GM18519 (cell line): ENCODE data around the gene CENPP.

Experiments used
- ATAC-seq: cut with Tn5 transposase; IDR thresholded peaks from one replicate; pipeline ENCODE4 v1.9.1; 2021; ENCODE audit warnings: mild to moderate bottlenecking, moderate library complexity; ENCODE audit not compliant: unreplicated experiment, low FRiP score

The CENPP gene

GRCh38 chr9:92325269-92325990, at the start of gene CENPP, which contains the start of gene NOL8:
TSS of gene CENPP (plus strand) at chr9:92325953.
TSS of gene NOL8 (minus strand) at chr9:92325350. CDS start at chr9:92324161, 1,189 bp downstream.
- ATAC-seq, result peak; percentile 68

DNA sequence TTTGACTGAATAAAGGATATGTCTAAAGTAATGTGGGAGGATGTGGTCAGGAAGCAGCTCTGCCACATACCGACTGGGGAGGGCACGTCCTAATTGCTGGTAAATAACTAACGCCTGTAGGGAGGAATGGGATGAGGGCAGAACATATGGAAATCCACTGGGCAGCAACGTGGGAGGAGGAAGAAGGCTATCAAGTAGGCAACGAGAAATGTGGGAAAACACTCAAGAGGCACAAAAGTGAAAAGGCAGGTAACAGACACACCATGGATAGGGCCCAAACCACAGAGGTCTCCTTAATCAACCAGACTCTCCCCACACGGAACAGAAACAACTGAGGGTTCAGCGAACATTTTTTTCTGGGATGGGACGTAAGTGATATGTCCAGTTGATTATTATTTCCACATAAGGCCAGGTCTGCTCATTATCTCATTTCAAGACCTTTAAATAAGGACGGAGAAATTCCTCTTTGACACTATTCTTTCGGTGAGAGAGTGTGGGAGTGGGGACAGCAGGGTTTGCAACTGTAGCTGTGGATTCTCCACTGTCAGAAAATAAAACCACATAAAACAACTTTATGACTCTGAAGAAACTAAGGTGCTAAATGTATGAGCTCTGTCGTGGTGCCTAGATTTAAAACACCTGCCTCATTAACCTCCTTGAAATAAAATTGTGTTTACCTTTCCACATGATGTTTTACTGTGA, 49.3 kb upstream of the CENPP start:
- ATAC-seq, result no peak

GRCh38 chr9:92278110-92278509, 47.6 kb upstream of the CENPP start:
- no peak for ATAC-seq

- no peak for ATAC-seq
Measured at GRCh38 chr9:92279302-92279701, 46.5 kb upstream of the CENPP start.

- no peak for ATAC-seq
Measured at GRCh38 chr9:92289708-92290390, 35.9 kb upstream of the CENPP start.

DNA sequence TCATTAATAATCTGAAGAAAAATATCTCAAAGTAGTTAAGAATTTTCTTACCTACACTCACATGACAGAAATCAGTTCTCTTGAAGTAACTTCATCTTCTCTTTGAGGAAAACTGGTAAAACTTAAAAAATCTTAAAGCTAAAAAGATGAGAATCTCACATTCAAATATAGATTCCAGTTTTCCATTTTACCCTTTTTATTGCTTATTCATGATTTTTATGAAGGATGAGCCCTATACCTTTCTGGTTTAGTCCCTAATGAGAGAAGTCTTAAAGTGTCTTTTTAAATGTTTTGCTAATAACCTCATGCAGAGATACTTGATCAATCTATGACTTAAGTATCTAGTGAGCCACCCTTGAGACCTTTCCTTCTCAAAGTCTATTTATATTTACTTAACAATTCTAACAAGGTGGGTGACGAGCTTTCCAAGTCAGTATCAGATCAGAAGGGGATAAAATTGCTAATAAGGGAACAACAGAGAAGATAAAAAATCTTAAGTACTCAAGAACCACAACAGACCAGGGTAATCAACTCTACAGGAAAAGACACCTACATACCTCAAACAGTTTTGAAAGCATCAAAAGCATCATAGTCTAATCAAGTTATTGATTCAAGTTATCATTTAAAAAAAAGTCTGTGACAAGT, 34.8 kb upstream of the CENPP start:
- no peak for ATAC-seq

GRCh38 chr9:92291577-92291976, 34.2 kb upstream of the CENPP start:
- ATAC-seq, result no peak

- no peak for ATAC-seq
Measured at GRCh38 chr9:92292338-92293074, 33.2 kb upstream of the CENPP start.

DNA sequence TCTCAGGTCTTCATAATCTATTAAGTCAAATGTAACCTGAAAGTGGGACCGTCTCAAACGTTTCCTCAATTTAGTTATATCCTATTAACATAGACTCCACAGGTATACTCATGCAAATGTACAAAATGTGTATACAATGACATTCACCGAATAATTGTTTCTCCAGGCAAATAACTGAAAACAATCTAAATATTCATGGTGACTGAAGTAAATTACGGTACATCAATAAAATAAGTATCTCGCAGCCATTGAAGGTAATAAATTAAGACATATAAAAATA, 32.7 kb upstream of the CENPP start:
- ATAC-seq, result no peak

DNA sequence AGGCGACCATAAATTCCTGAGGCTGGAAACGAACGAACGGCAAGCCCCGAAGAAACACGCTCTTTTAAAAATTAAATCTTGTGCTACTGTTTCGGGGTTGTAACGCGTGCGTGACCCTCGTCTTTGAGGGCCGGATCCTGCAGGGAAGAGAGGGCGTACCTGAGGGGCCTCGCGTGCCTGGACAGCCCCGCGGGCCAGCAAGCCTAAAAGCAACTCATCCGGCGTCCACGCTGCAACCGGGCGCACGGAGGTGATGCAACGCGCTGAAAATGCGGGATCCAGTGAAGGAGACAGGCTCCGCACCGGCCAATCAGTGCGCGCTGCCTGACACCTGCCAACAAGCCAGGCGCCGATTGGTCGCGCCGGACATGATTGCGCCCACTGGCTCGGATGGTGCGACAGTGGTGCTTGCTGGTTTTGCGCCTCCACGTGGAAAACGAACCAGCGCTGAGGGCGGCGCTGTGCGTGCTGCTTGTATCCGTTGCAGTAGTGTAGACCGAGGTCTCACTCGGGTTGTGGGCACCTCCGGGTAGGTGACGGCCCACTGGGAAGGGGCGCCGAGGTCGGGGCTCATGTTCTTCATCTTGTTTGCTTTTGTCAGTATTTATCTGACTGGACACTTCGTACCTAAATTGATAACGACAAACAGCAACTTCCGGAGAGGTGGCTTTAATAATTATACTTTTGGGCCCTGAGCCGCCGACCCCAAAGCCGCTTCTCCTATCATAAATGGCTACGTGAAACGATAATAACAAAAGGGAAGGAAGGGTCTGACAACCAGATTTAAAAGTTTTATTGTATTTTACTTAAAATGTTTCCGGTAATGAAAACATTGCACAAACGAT, 32.1 kb upstream of the CENPP start, which contains the start of gene IARS1:
Gene IARS1, minus strand, starts transcription at position 246 of the 845 bp plus-strand sequence. CDS start 4,278 bp downstream, outside the sequence.
- ATAC-seq, result peak; percentile 89

- ATAC-seq, result no peak
Measured at GRCh38 chr9:92294297-92294676, 31.5 kb upstream of the CENPP start.

GRCh38 chr9:92295240-92295790, 30.4 kb upstream of the CENPP start:
- ATAC-seq, result no peak

DNA sequence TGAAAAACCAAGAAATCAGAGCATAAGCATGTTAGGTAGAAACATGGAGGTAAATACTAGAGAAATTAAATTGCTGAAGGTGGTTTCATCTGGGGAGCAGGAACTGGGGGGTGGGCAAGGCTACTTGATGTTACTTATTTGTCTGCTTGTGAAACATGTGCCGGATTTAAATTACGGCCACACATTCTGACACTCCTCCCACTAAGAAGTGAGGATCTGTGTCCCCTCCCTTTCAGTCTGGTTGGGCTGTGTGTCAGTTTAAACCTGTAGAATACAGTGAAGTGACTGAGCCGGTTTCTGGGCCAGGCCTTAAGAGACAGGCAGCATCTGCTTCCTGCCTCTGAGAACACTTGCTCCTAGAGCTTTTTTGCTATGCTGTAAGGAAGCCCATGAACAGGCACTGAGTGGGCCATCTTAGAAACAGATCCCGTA, 29.9 kb upstream of the CENPP start:
- no peak for ATAC-seq

DNA sequence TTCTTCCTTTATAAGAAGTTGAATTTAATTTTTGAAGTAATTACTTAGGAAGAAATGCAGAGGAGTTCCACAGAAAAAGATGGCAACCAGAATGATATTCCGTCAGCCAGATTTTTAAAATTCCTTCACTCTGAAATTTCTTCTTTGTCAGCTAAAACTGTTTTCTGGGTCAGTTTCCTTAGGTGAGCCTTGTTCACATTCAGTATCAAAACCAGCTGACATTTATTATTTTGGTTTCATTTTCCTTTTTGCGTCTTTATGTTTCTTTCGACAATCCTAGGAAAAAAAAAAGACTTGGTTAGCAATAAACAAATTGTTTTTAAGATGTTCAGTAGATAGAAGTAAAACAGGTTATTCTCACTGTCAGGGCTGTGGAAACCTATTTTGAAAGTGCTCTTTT, 28.1 kb upstream of the CENPP start:
- ATAC-seq, result no peak

- ATAC-seq, result no peak
Measured at GRCh38 chr9:92298036-92298435, 27.7 kb upstream of the CENPP start.

DNA sequence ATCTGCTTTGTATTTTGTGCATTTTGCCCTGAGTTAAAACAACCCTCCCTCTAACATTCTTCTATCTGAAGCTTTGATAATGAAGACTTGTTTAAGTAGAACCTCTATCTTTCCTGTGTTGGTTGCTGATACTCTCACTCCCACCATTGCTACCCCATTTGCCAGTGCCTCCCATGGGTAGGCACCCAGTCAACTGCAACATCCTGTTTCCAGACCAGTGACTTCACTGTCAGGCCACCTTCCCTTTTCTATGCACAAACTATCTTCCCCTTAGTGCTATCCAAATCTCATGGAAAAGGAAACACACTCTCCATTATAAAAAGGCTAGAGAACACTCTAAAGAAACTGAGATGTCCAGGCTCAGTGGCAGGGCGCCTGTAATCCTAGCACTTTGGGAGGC, 26.6 kb upstream of the CENPP start:
- ATAC-seq, result no peak

- no peak for ATAC-seq
Measured at GRCh38 chr9:92300936-92301335, 24.8 kb upstream of the CENPP start.

DNA sequence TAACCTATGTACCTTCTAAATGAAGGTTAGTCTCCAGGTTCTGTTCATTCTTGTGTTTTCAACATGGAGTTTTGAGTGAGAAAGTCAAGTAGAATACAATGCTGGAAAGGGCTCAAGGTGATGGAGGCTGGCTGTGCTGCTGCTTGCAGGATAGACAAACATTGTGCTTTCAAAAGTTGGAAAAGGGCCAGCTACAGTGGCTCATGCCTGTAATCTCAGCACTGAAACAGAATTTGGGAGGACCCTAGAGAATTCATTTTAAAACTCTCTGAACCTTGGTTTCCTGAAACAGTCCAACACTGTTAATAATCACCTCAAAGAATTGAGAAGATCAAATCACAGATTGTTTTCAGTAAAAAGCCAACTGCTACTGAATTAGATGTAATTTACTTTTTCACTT, 16.9 kb upstream of the CENPP start:
- ATAC-seq, result no peak

DNA sequence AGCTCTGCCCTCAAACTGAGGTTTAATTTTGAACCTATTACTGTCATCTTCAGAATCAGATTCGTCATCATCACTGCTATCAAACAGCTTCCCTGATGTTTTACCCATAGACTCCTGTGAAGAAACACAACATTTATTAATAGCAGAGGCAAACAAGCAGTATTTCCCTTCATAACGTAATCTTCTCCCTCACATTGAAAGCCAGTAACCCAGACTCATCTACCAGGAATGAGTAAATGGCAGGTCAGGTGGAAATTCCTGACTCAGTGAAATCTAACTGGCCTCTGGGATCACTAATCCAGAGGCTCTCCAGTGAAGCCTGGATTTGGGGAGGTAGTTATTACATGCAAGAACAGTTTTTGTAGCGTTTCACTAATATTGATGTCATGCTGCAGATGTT, 15.2 kb upstream of the CENPP start:
- no peak for ATAC-seq
